Mononuclear cell (primary cell): ENCODE results near the gene MOB1B. TPM values are rescaled to one million over a fixed set of nuclear protein-coding genes. Genes with fewer than 3 reads are reported as not detected.

Source experiments
- H3K27me3 ChIP-seq: 2 replicates; pipeline ENCODE4 v1.6.0; 2011; ENCODE audit warnings: low read length, control low read depth; ENCODE audit not compliant: insufficient read depth
- H3K4me1 ChIP-seq: 2 replicates; pipeline ENCODE4 v1.5.1; 2011; ENCODE audit warnings: mild to moderate bottlenecking, low read length, control low read depth; ENCODE audit not compliant: insufficient read depth
- H3K4me3 ChIP-seq: 2 replicates; pipeline ENCODE4 v1.5.1; 2011; ENCODE audit warnings: mild to moderate bottlenecking, low read length, moderate library complexity
- H3K9me3 ChIP-seq: 2 replicates; pipeline ENCODE4 v1.5.1; 2011; ENCODE audit warnings: low read depth, mild to moderate bottlenecking, control low read depth, low read length
- total RNA-seq: library from RNA; depleted of rRNA; stranded (reverse); fragments of >200 nt; gene quantifications from one replicate; pipeline ENCODE4 v1.2.3, GENCODE V29; 2012

Gene MOB1B
- total RNA-seq, 1 donor, result 12.1 TPM

DNA sequence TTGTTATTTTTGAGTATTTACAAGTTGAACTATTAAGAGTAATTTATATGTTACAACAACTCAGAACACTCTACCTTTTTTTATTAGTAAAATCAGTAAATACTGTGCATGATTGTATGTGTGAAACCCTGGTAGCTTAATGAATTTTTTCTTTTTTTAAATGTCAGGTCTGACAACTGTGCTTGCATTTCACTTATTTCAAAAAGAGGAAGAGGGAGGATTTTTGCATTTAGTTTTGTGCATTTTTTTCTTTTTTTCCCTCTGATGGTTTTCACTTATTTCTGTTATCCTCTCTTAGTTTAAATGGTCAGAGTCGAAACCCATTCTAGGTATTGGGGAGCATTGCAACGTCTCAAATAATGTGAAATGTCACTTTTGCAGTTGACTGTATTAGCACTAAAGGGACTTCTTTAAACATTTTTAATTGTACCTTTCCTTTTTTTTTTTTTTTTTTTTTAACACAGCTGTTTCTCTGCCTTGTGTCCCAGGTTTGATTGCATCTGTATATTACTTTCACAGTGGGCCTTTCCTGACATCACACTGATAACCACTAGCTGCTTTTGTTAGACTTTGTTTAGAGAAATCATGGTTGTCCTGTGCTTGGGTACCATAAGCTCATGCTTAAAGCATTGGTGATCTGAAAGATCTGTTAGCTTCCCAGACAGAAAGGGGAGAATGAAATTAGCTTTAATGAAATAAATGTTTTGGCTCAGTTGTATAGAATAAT lies 28.5 kb downstream of the MOB1B start:
- Histone ChIP-seq H3K4me1 (peaks cover 27% of the 10 kb centered on the region), H3K27me3 (no peaks in the 10 kb centered on the region), H3K9me3 (no peaks in the 10 kb centered on the region), H3K4me3 (no peak overlapping the region)

DNA sequence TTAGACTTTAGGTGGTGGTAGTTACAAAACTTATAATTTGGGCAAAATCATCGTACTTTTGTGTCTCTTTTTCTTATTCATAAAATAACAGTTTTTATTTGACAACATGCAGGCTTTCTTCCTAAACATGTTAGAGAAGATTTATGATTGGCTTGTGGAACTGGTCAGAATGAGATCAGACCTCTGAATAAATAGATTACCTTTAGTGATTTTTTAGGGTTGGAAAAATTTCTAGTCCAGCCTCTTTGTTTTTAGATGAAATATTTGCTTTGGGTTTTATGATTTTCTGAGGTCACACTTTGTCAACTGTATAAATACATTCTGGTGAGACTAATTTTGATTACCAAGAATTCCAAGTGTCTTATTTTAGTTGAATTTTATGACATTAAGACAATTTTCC lies 29.2 kb downstream of the MOB1B start:
- H3K27me3 ChIP-seq, result no peaks in the 10 kb centered on the region
- H3K4me1 ChIP-seq, result peaks cover 26% of the 10 kb centered on the region
- H3K9me3 ChIP-seq, result no peaks in the 10 kb centered on the region
- H3K4me3 ChIP-seq, result no peak overlapping the region

- H3K27me3 ChIP-seq, result no peaks in the 10 kb centered on the region
- no peaks in the 10 kb centered on the region for H3K9me3 ChIP-seq
- peaks cover 10% of the 10 kb centered on the region for H3K4me1 ChIP-seq
- no peak overlapping the region for H3K4me3 ChIP-seq
Observed at GRCh38 chr4:70932984-70933383, 30.8 kb downstream of the MOB1B start.

DNA sequence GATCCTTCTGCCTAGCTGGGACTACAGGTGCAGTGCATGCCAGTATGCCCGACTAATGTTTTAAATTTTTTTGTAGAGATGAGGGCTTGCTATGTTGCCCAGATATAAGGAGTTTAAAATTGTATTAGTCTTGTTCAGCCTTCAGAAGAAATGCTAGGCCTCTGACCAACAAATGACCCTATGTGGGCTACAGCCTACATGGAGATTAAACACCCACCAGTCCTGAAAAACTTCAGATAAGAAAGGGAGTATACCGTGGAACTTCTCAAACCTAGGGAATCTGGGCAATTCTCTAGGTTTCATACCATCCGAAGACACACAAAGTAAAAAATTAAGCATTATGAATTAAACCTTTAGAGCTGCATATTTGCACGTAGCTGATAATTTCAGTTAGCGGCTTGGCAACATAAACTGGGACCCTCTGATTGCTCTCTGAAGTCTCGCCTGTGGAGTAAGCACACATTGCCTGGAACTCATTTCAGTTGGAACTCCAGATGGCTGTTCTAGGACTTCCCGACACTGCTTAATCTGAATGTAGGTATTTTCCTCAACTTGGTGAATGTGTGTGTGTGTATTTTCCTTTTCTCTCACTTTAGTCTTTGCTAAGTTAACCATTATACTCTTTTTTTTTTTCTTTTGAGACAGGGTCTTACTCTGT lies 33.0 kb downstream of the MOB1B start:
- H3K4me1 ChIP-seq, result peaks cover 9% of the 10 kb centered on the region
- no peak overlapping the region for H3K4me3 ChIP-seq
- no peaks in the 10 kb centered on the region for H3K9me3 ChIP-seq
- no peaks in the 10 kb centered on the region for H3K27me3 ChIP-seq

GRCh38 chr4:70936200-70936787 lies 34.1 kb downstream of the MOB1B start:
- no peaks in the 10 kb centered on the region for H3K27me3 ChIP-seq
- H3K4me3 ChIP-seq, result no peak overlapping the region
- no peaks in the 10 kb centered on the region for H3K9me3 ChIP-seq
- H3K4me1 ChIP-seq, result peaks cover 4% of the 10 kb centered on the region

DNA sequence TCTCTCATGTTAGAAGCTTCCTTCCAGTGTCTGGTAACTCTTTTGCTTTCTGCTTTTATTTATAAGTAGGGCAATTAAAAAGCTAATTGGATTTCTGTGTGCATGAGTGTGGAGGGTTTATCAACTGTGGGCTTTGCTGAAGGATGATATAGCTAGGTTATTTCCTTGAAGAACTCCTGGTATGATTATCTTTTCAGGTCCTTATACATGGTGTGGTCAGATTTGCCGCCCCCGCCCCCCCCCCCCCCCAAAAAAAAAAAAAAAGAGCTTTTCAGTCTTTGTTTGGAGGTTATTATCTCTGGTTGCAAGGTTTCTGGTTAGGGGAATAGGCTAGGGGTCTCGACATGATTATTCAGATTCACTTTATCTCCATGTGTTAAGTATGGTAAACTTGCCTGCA lies 35.9 kb downstream of the MOB1B start:
- H3K4me1 ChIP-seq, result peaks cover 7% of the 10 kb centered on the region
- no peaks in the 10 kb centered on the region for H3K9me3 ChIP-seq
- no peak overlapping the region for H3K4me3 ChIP-seq
- no peaks in the 10 kb centered on the region for H3K27me3 ChIP-seq

GRCh38 chr4:70940134-70940533 lies 38.0 kb downstream of the MOB1B start:
- H3K27me3 ChIP-seq, result no peaks in the 10 kb centered on the region
- H3K4me1 ChIP-seq, result peaks cover 23% of the 10 kb centered on the region
- H3K4me3 ChIP-seq, result no peak overlapping the region
- H3K9me3 ChIP-seq, result no peaks in the 10 kb centered on the region

- peaks cover 49% of the 10 kb centered on the region for H3K4me1 ChIP-seq
- H3K9me3 ChIP-seq, result no peaks in the 10 kb centered on the region
- no peaks in the 10 kb centered on the region for H3K27me3 ChIP-seq
- H3K4me3 ChIP-seq, result no peak overlapping the region
Observed at GRCh38 chr4:70943114-70943513, 40.9 kb downstream of the MOB1B start.

DNA sequence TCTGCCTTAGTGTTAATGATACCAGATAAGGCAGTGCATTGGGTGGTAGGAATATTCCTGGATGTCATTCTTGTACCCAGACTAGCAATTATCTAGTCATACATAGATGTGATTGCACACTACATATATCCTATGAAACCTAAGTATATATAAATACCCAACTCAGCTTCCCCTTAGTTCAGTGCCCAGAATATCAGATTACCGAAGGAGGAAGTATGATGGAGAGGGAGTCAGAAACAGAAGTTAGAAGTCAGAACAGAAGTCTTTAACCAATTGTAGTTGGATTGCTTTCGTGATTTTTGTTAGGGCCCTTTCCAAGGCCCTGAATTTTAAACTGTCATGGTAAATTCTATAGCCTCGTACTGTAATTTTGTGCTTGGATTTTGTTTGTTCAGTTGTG lies 42.9 kb downstream of the MOB1B start:
- peaks cover 65% of the 10 kb centered on the region for H3K4me1 ChIP-seq
- H3K9me3 ChIP-seq, result no peaks in the 10 kb centered on the region
- H3K27me3 ChIP-seq, result no peaks in the 10 kb centered on the region
- H3K4me3 ChIP-seq, result no peak overlapping the region

- no peaks in the 10 kb centered on the region for H3K9me3 ChIP-seq
- peaks cover 65% of the 10 kb centered on the region for H3K4me1 ChIP-seq
- H3K4me3 ChIP-seq, result no peak overlapping the region
- no peaks in the 10 kb centered on the region for H3K27me3 ChIP-seq
Observed at GRCh38 chr4:70945452-70946055, 43.4 kb downstream of the MOB1B start.

GRCh38 chr4:70946939-70947338 lies 44.8 kb downstream of the MOB1B start:
- Histone ChIP-seq H3K4me3 (no peak overlapping the region), H3K4me1 (peaks cover 65% of the 10 kb centered on the region), H3K27me3 (no peaks in the 10 kb centered on the region), H3K9me3 (no peaks in the 10 kb centered on the region)

DNA sequence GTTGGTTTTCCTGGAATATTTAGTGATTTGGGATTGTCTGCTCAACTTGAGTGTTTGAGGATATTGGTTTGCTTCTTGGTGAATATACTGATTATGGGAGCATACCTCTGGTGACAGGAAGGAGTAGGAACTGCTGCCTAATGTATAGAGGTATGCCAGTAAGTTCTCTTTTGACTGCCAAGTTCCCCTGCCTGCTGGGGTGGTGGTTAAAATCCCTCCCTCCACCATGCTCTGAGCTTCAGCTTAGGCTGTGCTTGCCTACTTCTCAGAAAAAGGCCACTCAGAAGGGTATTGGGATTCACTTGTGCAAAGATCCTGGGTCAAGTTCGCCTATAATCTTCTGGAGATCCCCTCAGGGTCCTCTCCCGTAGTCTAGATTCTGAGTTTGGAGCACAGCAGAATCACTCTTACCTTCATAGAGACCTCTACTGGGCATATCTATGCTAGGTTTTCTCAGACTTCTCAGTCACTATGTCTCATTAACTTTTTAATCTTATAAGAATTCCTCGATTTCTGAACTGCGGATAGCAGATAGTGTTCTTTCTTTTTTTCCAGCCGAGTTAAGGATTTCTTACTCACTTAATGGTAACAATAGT lies 46.6 kb downstream of the MOB1B start:
- Histone ChIP-seq H3K9me3 (no peaks in the 10 kb centered on the region), H3K4me3 (no peak overlapping the region), H3K4me1 (peaks cover 71% of the 10 kb centered on the region), H3K27me3 (no peaks in the 10 kb centered on the region)

DNA sequence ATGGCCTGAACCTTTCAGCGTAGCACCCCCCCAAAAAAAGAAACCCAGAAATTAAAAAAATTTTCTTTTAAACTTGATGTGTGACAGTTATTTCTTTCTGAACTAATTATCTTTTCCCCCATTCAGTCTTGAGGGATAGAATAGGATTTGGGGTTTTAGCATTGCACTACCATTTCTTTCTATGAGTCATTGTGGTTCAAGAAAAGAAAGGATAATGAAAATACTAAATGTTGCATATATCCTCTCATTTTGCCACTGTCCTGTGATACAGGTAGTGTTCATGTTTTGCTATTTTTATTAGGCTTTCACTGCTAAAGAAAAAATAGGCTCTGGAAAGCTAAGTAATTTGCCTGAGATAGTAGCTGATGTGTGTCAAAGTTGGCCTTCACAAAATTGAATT lies 51.9 kb downstream of the MOB1B start:
- Histone ChIP-seq H3K27me3 (no peaks in the 10 kb centered on the region), H3K4me1 (peaks cover 38% of the 10 kb centered on the region), H3K9me3 (no peaks in the 10 kb centered on the region), H3K4me3 (no peak overlapping the region)

DNA sequence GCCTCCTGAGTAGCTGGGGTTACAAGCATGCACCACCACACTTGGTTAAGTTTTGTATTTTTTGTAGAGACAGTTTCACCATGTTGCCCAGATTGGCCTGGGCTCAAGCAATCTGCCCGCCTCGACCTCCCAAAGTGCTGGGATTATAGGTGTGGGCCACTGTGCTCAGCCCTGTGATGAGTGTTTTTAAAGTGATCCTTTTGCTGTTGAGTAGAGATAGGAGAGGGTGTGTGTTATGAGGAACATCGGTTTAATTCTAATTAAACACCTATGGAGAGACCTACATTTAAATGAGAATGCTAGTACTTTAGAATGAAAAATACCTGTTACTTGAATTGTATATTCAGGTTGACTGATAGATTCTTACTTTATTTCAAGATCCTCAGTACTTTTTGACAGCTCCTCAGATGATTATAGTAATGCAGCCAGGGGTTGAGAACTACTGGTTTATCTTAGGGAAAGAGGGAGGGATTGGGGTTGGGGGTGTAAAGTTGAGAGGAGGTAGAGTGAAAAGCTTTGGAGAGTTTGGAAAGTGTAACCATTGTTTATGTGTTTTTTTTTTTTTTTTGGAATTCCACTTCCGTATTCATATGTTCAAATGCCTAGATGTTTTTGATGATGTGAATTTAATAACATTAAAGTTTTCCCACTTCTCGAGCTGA lies 54.5 kb downstream of the MOB1B start:
- H3K4me3 ChIP-seq, result no peak overlapping the region
- H3K4me1 ChIP-seq, result peaks cover 31% of the 10 kb centered on the region
- H3K9me3 ChIP-seq, result no peaks in the 10 kb centered on the region
- H3K27me3 ChIP-seq, result no peaks in the 10 kb centered on the region

DNA sequence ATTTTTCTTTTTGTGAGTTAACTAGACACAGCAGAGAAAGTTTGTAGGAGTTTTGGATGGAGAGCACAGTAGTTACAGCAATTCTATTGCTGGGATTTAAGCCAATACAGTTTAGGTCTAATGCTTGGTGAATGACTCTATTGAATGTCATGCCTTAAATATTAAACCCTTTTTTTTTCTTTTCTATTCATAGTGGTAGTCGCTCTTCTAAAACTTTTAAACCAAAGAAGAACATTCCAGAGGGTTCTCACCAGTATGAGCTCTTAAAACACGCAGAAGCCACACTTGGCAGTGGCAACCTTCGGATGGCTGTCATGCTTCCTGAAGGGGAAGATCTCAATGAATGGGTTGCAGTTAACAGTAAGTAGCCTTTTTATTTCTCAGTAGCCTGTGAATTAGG lies 56.5 kb downstream of the MOB1B start:
- Histone ChIP-seq H3K27me3 (no peaks in the 10 kb centered on the region), H3K4me3 (no peak overlapping the region), H3K9me3 (no peaks in the 10 kb centered on the region)

More for the DNA sequence above, 56.5 kb downstream of the MOB1B start:
- peaks cover 20% of the 10 kb centered on the region for H3K4me1 ChIP-seq
